HCT116 (cell line): ENCODE results near the gene SDK1. TPM values are rescaled to one million over a fixed set of nuclear protein-coding genes. Genes with fewer than 3 reads are reported as not detected.

Source experiments
- ATAC-seq: fragments of 200-7000 bp; cut with Tn5 transposase; 2 replicates; pipeline ENCODE4 v1.9.1; 2020; ENCODE audit warnings: mild to moderate bottlenecking, moderate library complexity
- BruUV-seq: library from RNA; stranded (reverse); fragments of 400-500 nt; replicated peaks from 2 replicates; lab custom pipeline; 2021; lab: Mats Ljungman, UMichigan
- CTCF ChIA-PET: fragments of 300-600 bp; sonication (Branson Sonifier 250); formaldehyde crosslinking; loops from one replicate; lab custom pipeline; 2021; ENCODE audit warnings: antibody characterized with exemption; lab: Charles Lee
- POLR2A ChIA-PET: fragments of 300-600, 350-600 bp; sonication (Branson Sonifier 250); formaldehyde crosslinking; loops from one replicate; lab custom pipeline; 2021; ENCODE audit warnings: antibody characterized with exemption; lab: Charles Lee
- RAD21 ChIA-PET, 2 experiments: fragments of 300-600 bp; sonication (Branson Sonifier 250); formaldehyde crosslinking; loops; one replicate each; lab custom pipeline; 2023; ENCODE audit warnings: low total read pairs in 2 of 2; ENCODE audit not compliant: uncharacterized antibody in 2 of 2, unreplicated experiment in 2 of 2, low non-redundant PET in 1 of 2; lab: Charles Lee
- DNase-seq: peaks from one replicate; pipeline ENCODE4 v3.0.0-alpha.2; 2010; ENCODE audit warnings: low read depth, low spot score
- H2AFZ ChIP-seq: fragments of 200-600 bp; shearing (Covaris generic), sonication (generic); 2 replicates; pipeline ENCODE4 v1.6.1; 2017; ENCODE audit warnings: low read depth, mixed run types, mixed read lengths, antibody characterized with exemption, low read length; ENCODE audit not compliant: poor library complexity, severe bottlenecking
- H3K27ac ChIP-seq: 2 replicates; pipeline ENCODE4 v1.5.1; 2012; ENCODE audit warnings: low read depth, low read length
- H3K27me3 ChIP-seq: fragments of 200-600 bp; sonication (generic); 2 replicates; pipeline ENCODE4 v1.6.1; 2016; ENCODE audit warnings: mixed run types, low read length, mixed read lengths; ENCODE audit not compliant: insufficient read depth
- H3K36me3 ChIP-seq, 2 experiments: fragments of 200-500 bp in 1 of 2; fragments of 200-600 bp in 1 of 2; sonication (Bioruptor generic) in 1 of 2; sonication (generic) in 1 of 2; 2 replicates each; pipeline versions ENCODE4 v1.5.1 to v1.6.1; 2014 to 2016; ENCODE audit warnings: low read length in 2 of 2, inconsistent platforms in 1 of 2, mixed read lengths in 1 of 2, mixed run types in 1 of 2; ENCODE audit not compliant: insufficient read depth in 2 of 2, control insufficient read depth in 1 of 2
- H3K4me1 ChIP-seq, 2 experiments: fragments of 200-600 bp in 1 of 2; sonication (generic) in 1 of 2; 2 replicates each; pipeline versions ENCODE4 v1.5.1 to v1.6.1; 2012 to 2017; ENCODE audit warnings: low read length in 2 of 2, inconsistent platforms in 1 of 2, mild to moderate bottlenecking in 1 of 2, mixed read lengths in 1 of 2, mixed run types in 1 of 2, moderate library complexity in 1 of 2; ENCODE audit not compliant: insufficient read depth in 2 of 2, control insufficient read depth in 1 of 2
- H3K4me2 ChIP-seq: fragments of 200-600 bp; sonication (generic); 2 replicates; pipeline ENCODE4 v1.6.1; 2017; ENCODE audit warnings: mixed run types, low read length, mixed read lengths
- H3K4me3 ChIP-seq, 2 experiments: fragments of 200-600 bp in 1 of 2; sonication (generic) in 1 of 2; replicated peaks in 1 of 2; 2 replicates each; pipeline ENCODE4 v1.5.1; 2011 to 2016; ENCODE audit warnings: low read length in 2 of 2, control low read depth in 1 of 2, low read depth in 1 of 2, mild to moderate bottlenecking in 1 of 2, mixed read lengths in 1 of 2, mixed run types in 1 of 2
- H3K79me2 ChIP-seq: fragments of 200-600 bp; sonication (generic); 2 replicates; pipeline ENCODE4 v1.6.1; 2017; ENCODE audit warnings: mild to moderate bottlenecking, mixed run types, low read length, moderate library complexity, mixed read lengths; ENCODE audit not compliant: insufficient read depth
- H3K9ac ChIP-seq: fragments of 200-600 bp; sonication (generic); 2 replicates; pipeline ENCODE4 v1.6.1; 2016; ENCODE audit warnings: low read length, mixed read lengths
- H3K9me2 ChIP-seq: fragments of 200-600 bp; sonication (generic), shearing (Covaris generic); 2 replicates; pipeline ENCODE4 v1.6.1; 2017; ENCODE audit warnings: mixed run types, mild to moderate bottlenecking, moderate library complexity; ENCODE audit not compliant: insufficient read depth
- H3K9me3 ChIP-seq, 2 experiments: fragments of 200-500 bp in 1 of 2; fragments of 200-600 bp in 1 of 2; sonication (Bioruptor generic) in 1 of 2; sonication (generic) in 1 of 2; 2 replicates each; pipeline ENCODE4 v1.6.1; 2014 to 2017; ENCODE audit warnings: low read length in 2 of 2, mixed read lengths in 2 of 2, inconsistent platforms in 1 of 2, low read depth in 1 of 2, mild to moderate bottlenecking in 1 of 2, mixed run types in 1 of 2, moderate library complexity in 1 of 2; ENCODE audit not compliant: control insufficient read depth in 1 of 2, insufficient read depth in 1 of 2
- H4K20me1 ChIP-seq: fragments of 200-600 bp; sonication (generic), shearing (Covaris generic); 2 replicates; pipeline ENCODE4 v1.6.1; 2017; ENCODE audit warnings: mixed run types, mild to moderate bottlenecking, moderate library complexity; ENCODE audit not compliant: insufficient read depth
- ATF3 ChIP-seq: IDR thresholded peaks from 2 replicates; pipeline ENCODE4 v1.6.1; 2012
- CBX3 ChIP-seq: IDR thresholded peaks from 2 replicates; pipeline ENCODE4 v1.6.1; 2012; ENCODE audit warnings: low read depth
- EGR1 ChIP-seq: IDR thresholded peaks from 2 replicates; pipeline ENCODE4 v1.6.1; 2012; ENCODE audit warnings: low read depth
- EZH2 ChIP-seq: fragments of 200-600 bp; sonication (generic); IDR thresholded peaks from 2 replicates; pipeline ENCODE4 v1.6.1; 2017; ENCODE audit warnings: antibody characterized with exemption, mixed run types
- EZH2phosphoT487 ChIP-seq: fragments of 200-600 bp; IDR thresholded peaks from 2 replicates; pipeline ENCODE4 v1.6.1; 2018; ENCODE audit warnings: antibody characterized with exemption, borderline replicate concordance
- JUND ChIP-seq: IDR thresholded peaks from 2 replicates; pipeline ENCODE4 v1.6.1; 2012
- MAX ChIP-seq: IDR thresholded peaks from 2 replicates; pipeline ENCODE4 v1.6.1; 2012
- POLR2A ChIP-seq: IDR thresholded peaks from 2 replicates; pipeline ENCODE4 v1.7.0; 2011; ENCODE audit warnings: borderline replicate concordance; ENCODE audit not compliant: insufficient read depth, insufficient read length; ENCODE audit errors: extremely low read depth
- POLR2AphosphoS5 ChIP-seq: IDR thresholded peaks from 2 replicates; pipeline ENCODE4 v1.6.1; 2011; ENCODE audit warnings: mild to moderate bottlenecking, low read depth, low read length, moderate library complexity
- RAD21 ChIP-seq: IDR thresholded peaks from 2 replicates; pipeline ENCODE4 v1.6.1; 2012; ENCODE audit warnings: low read depth, mild to moderate bottlenecking
- REST ChIP-seq: IDR thresholded peaks from 2 replicates; pipeline ENCODE4 v1.6.1; 2012; ENCODE audit warnings: low read depth
- SRF ChIP-seq: IDR thresholded peaks from 2 replicates; pipeline ENCODE4 v1.6.1; 2012; ENCODE audit warnings: low read depth
- YY1 ChIP-seq: IDR thresholded peaks from 2 replicates; pipeline ENCODE4 v1.6.1; 2011; ENCODE audit warnings: low read length, low read depth, moderate library complexity, mild to moderate bottlenecking; ENCODE audit not compliant: insufficient replicate concordance; ENCODE audit errors: extremely low read depth
- ZBTB33 ChIP-seq: IDR thresholded peaks from 2 replicates; pipeline ENCODE4 v1.6.1; 2011; ENCODE audit warnings: mild to moderate bottlenecking, low read length, moderate library complexity; ENCODE audit not compliant: insufficient replicate concordance; ENCODE audit errors: extremely low read depth
- ZFX ChIP-seq: fragments of 450-650 bp; IDR thresholded peaks from 2 replicates; pipeline ENCODE4 v1.6.1; 2017
- ZNF274 ChIP-seq: fragments of 200-500 bp; sonication (Bioruptor generic); IDR thresholded peaks from 2 replicates; pipeline ENCODE4 v1.6.1; 2014; ENCODE audit warnings: mild to moderate bottlenecking, low read depth, low read length, inconsistent platforms
- intact Hi-C: fragments of 100-400 bp; cut with micrococcal nuclease; formaldehyde crosslinking; loops from 2 replicates; pipeline ENCODE4 v1.10.0; 2022
- total RNA-seq: library from RNA; stranded (reverse); gene quantifications from one replicate; pipeline ENCODE4 v1.2.1, GENCODE V29; 2021; ENCODE audit not compliant: unreplicated experiment
- TF ChIP-seq, protein P1 (sequence below), 3 experiments: fragments of 200-600 bp in 1 of 3; sonication (generic) in 1 of 3; IDR thresholded peaks in 2 of 3; conservative IDR thresholded peaks in 1 of 3; 2 replicates each; pipeline ENCODE4 v1.5.1; 2012 to 2017; ENCODE audit warnings: low read depth in 2 of 3, low read length in 2 of 3, antibody characterized with exemption in 1 of 3, borderline replicate concordance in 1 of 3, control low read depth in 1 of 3, mild to moderate bottlenecking in 1 of 3, mixed read lengths in 1 of 3, mixed run types in 1 of 3, moderate library complexity in 1 of 3; ENCODE audit not compliant: insufficient read depth in 1 of 3

SDK1 gene
- total RNA-seq, 1 experiment from 2014 or later = 0.05 TPM

GRCh38 chr7:3280946-3281656 lies 20.0 kb upstream of the SDK1 start:
- no peak for ATAC-seq
- Histone ChIP-seq H3K27me3 (no peaks in the 10 kb centered on the region), H4K20me1 (no peaks in the 10 kb centered on the region), H3K36me3 (no peaks in the 10 kb centered on the region), H3K9me2 (no peaks in the 10 kb centered on the region), H3K9me3 (no peaks in the 10 kb centered on the region), H3K79me2 (no peaks in the 10 kb centered on the region), H3K4me1 (no peaks in the 10 kb centered on the region), H3K27ac (no peak overlapping the region), H3K9ac (no peak overlapping the region), H3K4me3 (no peak overlapping the region), H2AFZ (no peak overlapping the region), H3K4me2 (no peak overlapping the region)
- ChIA-PET CTCF (interaction anchor here (0.6 kb wide), 1 partner anchor 1617 kb away, joined by 10 read pairs; no protein-coding TSS in a partner anchor), POLR2A (no interaction called here), RAD21 (no interaction called here)
- TF ChIP-seq EZH2 (no peak), YY1 (no peak), ATF3 (no peak), ZFX (no peak), REST (no peak), EGR1 (no peak), SRF (no peak), POLR2AphosphoS5 (no peak), ZBTB33 (no peak), EZH2phosphoT487 (no peak), POLR2A (no peak), CBX3 (no peak), JUND (no peak), ZNF274 (no peak), MAX (no peak), RAD21 (no peak)
- TF ChIP-seq, protein P1, sequence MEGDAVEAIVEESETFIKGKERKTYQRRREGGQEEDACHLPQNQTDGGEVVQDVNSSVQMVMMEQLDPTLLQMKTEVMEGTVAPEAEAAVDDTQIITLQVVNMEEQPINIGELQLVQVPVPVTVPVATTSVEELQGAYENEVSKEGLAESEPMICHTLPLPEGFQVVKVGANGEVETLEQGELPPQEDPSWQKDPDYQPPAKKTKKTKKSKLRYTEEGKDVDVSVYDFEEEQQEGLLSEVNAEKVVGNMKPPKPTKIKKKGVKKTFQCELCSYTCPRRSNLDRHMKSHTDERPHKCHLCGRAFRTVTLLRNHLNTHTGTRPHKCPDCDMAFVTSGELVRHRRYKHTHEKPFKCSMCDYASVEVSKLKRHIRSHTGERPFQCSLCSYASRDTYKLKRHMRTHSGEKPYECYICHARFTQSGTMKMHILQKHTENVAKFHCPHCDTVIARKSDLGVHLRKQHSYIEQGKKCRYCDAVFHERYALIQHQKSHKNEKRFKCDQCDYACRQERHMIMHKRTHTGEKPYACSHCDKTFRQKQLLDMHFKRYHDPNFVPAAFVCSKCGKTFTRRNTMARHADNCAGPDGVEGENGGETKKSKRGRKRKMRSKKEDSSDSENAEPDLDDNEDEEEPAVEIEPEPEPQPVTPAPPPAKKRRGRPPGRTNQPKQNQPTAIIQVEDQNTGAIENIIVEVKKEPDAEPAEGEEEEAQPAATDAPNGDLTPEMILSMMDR (IDR thresholded peaks at IDR 0.05 in 2 of 3, conservative IDR thresholded peaks at IDR 0.05 in 1 of 3; ENCODE audit: borderline replicate concordance in 1 of 3, insufficient read depth in 1 of 3, low read depth in 2 of 3, low read length in 2 of 3) = no peak
- intact Hi-C loops = no loop called here
- BruUV-seq = no TSS peak
- DNase-seq = no peak
